ENCODE measurements around the gene LINGO1.

The LINGO1 gene, protein sequence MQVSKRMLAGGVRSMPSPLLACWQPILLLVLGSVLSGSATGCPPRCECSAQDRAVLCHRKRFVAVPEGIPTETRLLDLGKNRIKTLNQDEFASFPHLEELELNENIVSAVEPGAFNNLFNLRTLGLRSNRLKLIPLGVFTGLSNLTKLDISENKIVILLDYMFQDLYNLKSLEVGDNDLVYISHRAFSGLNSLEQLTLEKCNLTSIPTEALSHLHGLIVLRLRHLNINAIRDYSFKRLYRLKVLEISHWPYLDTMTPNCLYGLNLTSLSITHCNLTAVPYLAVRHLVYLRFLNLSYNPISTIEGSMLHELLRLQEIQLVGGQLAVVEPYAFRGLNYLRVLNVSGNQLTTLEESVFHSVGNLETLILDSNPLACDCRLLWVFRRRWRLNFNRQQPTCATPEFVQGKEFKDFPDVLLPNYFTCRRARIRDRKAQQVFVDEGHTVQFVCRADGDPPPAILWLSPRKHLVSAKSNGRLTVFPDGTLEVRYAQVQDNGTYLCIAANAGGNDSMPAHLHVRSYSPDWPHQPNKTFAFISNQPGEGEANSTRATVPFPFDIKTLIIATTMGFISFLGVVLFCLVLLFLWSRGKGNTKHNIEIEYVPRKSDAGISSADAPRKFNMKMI

DNA sequence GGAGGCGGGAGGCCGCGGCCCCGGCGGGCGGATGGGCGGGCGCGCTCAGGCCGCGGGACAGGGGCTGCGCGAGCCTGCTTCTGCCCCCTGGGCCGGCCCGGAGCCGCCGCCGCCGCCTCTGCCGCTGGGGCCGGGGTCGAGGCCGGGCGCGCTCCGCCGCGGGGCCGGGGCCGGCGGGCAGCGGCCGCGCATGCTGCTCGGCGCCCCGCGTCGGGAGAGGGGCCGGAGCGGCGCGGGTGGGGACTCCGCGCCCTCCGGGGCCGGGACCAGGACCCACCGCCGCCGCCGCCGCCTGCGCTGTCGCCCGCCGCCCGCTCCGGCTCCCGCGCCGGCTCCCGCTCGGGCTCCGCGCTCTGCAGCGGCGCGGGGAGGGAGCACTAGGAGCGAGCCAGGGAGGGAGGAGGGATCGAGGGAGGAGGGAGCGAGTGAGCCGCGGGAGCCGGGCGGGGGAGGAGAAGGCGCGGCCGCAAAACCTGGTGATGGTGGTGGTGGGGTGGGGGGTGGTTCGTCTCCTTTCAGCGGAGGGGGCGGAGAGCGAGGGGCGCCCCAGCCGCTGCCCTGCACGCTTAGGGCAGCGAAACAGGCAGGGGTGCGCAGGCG is at the start of gene LINGO1:
Gene LINGO1 (minus strand): TSS at position 379 of the 600 bp plus-strand sequence. CDS start 597 bp downstream, outside the sequence.
- DNase-seq, result no peak

DNA sequence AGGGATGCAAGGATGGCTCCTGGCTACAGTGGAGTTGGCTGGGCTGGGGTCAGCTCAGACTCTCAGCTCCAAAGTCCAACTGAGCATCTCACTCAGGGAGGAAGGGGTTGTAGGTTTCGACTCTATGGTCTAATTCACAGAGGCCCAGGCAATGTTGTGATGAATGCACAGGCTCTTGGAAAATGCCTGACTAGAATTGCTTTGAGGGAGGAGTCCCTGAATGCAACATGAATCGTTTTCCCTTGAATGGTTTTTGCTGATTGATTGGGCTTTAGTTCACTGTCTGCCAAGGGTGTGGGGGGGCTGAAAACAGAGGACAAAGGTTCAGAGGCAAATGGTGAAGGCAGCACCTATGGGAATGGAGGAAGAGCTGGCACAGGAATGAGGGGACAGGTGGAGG is 48.6 kb upstream of the LINGO1 start:
- DNase-seq, result no peak

DNA sequence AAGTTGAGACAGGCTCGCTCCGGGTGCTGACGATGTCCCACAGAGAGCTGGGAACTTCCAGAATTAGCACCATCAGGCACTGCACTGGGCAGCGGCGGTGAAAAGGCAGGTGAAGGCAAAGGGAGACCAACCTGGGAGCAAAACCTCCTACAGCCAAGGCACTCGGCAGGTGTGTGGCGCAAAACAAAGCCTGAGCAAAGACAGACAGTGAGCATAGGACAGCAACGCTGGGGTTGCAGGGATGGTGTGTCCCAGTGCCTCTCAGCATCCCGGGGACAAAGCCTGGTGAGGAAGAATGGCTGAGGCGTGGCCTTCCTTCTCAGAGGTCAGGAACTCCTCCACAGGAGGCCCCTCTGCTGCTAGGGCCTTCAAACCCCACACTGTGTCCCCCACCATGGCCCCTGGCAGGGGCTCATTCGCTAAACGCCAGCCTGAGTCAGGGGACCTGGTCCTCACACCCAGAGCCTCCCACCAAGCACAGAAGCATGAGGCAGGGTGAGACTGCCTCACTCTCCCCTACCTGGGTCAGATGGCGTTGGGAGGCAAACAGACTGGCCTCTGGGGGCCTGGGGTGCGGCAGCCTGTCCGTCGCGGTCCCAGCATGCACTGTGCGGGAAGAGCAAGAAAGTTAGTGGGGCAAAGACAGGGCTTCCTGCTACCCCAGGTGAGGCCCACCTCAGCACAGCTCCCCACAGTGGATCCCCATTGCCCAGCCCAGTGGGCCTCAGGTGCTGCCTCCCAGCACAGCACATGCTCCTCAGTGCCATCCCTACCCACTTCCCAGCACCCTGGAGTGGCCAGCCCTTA is 44.1 kb upstream of the LINGO1 start:
- no peak for DNase-seq

DNA sequence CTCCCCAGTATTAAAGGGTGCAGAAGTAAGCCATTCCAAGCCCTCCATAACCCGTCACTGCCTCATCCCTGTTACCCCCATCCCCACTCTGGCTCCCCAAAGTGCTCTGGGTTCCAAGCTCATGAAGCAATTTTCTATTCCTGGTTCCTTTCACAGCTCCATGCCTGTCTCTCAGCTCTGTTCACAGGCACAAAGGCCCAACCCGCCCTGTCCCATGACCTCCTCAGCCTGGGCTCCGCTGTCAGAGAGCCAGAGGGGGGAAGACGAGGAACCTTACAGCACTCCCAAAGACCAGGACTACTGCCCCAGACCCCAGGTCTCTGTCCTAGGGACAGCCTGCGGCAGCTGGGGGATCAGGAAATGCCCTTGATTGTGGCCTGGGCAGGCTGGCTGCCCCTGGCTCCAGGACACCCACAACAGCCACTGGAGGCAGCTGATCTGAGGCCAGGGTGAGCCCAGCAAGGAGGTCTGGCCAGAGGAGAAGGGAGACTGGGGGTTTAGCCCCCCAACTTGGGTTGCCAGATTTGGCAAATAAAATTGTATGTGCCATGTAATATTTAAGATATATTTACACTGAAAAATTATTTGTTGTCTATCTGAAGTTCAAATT is 43.2 kb upstream of the LINGO1 start:
- DNase-seq, result no peak

DNA sequence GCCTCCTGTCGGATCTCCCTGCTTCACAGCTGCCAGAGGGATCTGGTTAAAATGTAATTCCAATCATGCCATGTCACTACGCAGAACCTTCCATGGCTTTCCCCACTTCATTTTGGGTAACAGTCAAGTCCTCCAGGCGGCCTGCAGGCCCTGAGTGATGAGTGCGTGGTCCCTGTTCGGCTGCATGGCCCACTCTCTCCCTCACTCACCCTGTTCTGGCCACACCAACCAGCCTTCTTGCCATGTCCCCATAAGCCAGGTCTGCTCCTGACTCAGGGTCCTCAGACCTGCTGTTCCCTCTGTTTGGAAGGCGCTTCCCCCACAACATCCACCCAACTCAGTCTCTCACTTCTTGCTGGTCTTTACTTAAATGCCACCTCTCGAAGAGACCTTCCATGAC is 41.6 kb upstream of the LINGO1 start:
- no peak for DNase-seq

DNA sequence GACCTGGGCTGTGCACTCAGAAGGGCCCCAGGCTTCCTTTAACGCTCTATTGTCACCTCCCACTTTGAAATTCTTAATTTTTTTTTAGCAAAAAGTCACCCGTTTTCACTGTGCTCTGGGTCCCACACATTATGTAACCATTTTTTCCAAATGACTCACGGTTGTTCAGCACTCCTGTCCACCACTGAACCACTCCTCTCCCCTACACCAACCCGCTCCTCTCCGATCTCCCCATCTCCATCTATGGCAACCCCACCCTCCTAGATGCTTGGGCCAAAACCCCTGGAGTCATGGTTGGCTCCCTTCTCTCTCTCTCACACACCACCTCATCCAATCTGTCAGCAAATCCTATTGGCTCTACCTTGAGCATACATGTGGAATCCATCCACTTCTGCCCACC is 41.2 kb upstream of the LINGO1 start:
- no peak for DNase-seq

DNA sequence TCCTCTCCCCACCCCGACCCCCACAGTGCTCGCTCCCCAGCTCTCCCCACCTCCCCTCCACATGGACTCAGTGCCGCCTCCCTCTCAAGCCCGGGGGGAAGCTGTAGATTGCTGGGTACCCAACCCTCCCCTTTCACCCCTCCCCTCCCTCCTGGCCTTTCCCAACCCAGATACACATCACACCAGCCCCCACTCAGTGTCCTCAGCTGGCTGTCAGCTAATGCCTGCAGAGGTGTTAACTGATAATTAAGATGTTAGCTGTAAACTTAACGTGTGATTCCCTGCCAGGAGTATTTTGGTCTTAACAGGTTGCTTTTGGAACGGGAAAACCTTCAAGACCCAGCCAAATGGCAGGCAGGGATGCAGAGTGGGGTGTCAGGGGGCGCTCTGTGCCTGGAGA is 39.4 kb upstream of the LINGO1 start:
- no peak for DNase-seq

DNA sequence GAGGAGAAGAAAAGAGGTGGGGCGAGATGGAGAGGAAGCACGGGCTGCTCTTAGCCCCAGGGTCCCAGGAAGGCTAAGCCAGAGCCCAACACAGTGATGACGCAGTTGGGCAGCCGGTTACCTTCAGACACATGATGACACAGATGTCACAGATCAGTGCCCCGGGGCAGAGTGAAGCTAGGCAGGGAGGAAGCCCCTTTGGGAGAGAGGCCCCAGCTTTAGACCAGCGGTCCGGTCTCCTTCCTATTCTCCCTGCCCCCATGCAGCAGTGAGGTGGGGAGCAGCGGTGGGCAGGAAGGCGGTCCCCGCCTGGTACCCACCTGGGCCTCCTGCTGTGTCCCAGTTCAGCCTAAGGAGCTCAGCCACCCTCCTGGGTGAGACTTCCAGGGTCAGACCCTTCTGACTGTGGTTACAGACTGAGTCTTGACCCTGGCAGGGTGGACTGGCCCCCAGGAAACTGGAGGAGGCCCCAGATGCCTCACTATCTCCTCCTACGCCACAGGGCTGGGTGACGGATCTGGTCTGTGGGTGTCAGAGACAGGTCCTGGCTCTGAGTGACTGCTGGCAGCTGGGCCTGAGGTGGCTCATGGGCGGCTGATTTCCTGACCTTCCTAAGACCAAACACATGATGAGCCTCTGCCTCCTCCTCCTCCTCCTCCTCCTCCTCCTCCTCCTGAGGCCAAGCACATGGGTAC is 38.8 kb upstream of the LINGO1 start:
- no peak for DNase-seq

DNA sequence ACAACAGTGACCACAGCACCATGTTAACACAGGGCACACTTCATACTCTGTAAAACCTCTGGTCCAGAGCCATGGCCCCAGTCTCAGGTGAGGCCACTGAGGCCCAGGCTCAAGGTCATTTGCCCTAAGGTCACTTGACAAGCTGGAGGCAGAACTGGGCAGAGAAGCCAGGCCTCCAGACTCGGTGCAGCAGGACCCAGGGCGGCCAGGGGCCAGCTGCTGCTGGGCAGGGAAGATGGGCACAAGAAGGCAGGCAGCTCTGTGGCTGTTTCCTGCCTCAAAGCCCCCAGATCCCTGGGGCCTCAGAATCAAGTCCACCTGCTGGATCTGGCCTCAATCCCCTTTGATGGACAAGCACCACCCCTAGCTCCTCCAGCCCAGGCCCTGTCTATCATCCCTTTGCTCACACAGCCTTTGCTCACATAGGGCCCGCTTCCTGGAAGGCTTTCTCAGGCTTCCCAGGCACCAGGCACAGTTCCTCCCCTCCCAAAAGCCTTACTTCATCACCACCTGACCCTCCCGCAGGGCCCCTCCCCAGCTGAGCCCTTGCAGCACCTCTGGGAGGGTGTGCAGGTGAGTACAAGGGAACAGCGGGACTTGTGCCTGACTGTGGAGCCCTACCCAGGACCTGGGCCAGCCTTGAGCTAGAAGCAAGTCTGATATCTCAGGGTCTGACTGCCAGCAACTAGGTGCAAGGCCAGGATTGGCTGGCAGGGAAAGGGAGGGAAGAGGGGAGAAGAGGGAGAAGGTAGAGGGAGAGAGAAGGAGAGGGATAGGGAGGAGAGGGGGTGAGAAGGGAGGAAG is 38.0 kb upstream of the LINGO1 start:
- DNase-seq, result no peak

DNA sequence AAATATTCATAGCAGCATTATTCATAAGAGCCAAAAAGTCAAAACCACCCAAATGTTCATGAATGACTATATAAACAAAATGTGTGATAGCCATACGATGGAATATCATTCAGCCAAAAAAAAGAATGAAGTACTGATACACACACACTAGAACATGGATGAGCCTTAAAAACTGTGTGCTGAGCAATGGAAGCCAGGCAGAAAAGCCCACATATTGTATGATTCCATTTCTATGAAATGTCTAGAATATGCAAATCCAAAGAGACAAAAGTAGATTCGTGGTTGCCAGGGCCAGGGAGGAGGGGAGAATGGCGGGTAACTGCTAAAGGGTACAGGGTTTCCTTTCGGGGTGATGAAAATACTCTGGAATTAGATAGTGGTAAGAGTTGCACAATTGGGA is 37.2 kb upstream of the LINGO1 start:
- no peak for DNase-seq

DNA sequence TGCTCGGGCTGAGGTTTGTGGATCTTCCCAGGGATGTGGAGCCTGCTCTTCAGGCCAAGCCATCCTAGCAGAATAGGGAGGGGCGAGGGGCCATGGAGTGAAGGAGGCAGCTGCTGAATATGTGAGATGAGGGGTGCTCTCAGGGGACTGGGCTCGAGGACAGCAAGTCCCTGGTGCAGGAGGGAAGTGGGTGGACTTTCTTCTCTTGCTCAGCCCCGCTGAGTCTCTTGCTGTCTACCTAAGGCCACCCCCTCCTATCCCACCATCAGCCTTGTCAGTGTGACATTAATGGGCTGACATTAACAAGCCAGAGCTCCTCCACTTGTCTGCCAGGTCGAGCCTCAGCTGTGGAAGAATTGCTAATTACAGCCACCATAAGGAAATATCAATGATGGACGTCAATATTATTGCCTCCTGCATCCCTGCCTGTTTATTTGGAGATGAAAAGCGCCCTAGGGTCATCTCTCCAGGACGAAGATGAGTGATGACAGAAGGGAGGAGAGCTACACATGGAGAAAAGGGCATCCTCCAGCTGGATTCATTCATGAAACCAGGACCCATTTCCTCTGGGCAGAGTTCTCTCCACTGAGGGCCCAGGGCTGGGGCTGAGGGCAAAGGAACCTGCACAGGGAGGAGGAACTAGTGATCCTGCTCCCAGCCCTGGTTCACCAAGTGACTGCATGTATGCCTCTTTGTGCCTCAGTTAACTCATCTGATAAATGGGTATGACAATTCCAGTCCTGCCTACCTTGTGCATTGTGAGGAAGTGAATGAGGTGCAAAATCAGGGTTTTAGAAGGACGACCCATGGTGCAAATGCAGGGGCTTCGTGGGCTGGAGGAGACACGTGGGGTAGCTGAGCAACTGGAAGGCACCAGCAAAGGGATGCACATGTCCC is 34.9 kb upstream of the LINGO1 start:
- no peak for DNase-seq

DNA sequence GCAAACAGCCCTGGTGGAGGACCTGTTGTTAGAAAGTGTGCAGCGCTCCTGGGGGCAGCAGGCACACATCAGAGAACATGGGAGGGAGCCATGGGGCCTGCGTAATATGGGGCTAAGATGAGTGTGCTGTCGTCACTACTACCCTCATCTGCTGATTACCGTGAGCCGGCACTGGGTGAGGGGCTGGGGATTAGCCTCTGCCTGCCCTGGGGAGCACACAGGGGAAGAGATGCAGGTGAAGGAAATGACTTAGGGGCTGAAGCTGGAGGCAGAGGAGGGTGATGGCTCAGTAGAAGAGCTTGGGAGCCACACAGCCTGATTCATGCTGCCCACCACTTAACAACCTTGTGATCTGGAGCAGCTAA is 33.6 kb upstream of the LINGO1 start:
- DNase-seq, result no peak

DNA sequence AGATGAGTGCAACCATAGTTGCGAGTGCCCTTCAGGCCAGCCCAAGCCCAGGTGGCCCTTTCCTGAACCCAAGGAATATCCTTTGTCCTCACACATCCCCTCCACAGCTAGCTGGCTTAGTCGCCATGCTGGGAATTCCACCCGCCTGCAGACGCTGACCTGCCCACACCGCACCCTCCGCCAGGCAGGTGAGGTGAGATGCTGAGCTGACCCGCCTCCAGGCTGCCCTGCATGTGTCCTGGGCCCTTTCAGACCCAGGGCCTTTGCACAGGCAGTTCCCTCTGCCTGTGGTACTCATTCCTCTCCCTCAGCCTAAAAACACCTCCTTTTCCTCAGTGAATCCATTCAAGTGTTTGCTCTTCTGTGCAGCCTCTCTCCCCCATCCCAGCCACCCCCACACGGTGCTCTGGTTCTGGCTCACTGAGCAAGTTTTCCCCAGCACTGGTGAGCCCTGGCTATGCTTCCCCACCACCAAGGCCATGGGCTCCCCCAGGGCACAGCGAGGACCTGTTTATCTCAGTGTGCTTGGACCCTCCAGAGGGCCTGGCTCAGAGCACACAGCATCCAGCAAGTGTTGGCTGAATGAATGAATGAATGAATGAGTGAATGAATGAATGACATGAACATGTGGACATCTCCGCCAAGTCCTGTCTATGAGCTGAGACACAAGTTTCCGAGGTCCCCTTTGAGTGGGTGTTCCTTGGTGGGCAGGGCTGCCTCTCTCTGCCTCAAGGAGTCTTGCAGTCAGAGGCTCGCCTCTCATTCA is 33.0 kb upstream of the LINGO1 start:
- no peak for DNase-seq

DNA sequence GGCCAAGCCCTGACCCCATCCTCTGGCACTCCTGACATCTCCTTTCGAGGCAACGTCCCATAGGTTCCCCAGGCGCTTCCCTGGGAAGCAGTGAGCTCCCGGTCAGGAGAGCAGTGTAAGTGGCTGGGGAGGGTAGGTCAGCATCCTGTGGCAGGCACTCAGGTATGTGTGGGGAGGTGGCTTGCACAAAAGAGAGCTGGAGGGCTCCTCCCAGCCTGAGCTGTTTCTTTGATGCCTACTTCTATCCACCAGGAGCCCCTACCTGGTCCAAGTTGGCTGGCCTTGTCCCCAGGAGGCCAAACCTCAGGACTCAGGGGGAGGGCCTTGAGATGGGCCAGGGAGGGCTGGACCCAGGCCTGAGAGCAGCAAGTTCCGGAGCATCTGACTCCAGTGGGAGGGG is 31.7 kb upstream of the LINGO1 start:
- no peak for DNase-seq

DNA sequence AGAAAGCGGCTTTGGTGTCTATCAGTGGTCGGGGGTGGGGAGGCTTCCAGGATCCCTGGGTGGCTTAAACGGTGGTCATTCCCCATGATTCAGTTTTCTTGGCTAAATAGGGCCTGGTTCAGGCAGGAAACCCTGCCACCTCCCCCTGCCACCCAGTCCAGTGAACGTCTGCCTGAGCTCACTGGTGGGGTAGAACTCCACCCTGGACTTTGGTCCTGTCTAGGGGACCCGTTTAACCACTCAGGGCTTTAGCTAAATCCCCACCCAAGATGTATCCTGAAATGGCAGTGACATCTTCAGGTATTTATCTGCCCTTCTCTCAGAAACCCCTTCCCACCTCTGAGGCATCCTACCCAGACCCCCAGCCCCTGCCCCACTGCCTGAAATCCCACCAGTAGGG is 30.5 kb upstream of the LINGO1 start:
- DNase-seq, result no peak

DNA sequence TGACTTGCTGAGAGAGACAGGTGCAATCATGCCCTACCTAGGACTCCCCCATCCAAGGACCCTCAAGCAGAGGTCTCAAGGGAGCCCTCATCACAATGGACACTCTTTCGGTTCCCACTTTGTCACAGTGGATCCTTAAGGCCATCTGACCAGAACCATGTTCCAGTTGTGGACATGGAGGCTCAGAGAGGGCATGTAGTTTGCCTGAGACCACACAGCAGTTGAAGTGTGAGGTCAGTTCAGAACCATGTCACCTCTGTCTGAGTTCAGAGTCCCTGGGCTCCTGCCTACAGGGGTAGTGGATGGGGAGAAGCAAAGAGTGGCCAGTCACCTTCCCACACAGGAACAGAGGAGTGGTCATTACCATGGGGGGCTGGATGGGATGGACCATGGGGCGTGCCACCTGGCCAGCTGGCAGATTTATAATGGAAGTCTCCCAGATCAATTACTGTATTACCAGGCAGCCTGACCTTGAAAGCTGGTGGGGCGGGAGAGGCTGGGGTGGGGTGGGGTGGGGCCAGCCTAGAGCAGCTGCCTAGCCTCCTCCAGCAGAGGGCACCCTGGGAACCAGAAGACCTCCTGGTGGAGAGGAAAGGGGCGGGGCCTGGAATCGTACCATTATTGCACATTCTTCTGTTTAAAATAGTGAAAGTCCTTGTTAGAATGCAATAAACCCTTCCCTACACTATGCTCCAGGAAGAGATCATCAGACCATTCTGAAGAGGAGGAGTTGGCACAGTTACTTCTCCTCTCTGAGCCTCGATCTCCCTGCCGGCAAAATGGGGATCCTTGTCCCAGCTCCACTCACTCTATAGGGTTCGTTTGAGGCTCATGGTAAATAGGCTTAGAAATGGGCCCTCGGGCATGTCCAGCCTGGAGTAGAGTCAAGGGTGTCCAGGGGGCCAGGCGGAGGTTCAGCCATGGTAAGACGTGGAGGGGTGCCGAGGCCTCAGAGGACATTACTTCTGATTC is 26.9 kb upstream of the LINGO1 start:
- DNase-seq, result peak in 1 of 2 experiments; percentile 66

DNA sequence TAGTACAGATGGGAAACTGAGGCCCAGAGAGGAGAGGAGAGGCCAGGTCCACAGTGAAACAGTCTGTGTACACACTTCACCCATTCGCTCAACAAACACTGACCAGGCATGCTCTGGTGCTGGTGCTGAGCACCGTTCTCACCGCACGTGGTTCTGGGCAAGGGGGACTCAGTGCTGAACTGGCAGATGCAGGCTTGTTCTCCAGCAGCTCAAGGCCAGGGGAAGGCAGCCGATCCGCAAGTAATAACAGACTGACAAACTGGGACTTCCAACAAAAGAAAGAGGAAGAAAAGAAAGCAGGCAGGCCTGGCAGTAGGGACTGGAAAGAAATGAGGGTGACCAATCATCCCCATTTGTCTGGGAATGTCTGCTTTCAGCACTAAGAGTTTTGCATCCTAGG is 25.6 kb upstream of the LINGO1 start:
- DNase-seq, result no peak

DNA sequence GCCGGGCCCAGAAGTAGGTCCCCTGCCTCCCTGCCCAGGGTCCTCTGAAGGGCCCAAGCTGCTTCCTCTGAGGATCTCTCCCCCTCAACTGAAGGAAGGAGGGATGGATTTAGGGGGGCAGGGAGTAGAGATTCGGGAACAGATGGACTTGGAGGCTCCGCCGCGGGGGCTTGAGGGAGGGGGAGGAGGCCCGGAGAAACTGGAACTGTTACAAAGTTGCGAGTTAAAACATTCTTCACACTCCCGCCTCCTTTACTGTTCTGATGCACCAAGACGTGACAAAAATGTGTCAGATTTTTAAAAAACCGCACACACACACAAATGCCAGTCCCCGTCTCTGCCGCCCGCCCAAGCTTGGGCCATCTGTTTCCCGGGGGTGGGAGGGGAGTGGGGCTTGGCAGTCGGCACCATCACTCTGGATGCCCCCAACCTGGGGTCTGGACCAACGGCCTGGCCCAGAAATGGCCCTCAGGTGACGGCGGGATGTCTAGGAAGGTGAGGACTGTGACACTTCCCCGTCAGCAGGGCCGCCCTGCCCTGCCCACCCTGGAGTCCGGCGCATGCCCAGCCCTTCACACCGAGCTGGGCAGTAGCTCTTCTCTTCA is 25.0 kb upstream of the LINGO1 start:
- DNase-seq, result no peak

Data from SW 1271 (cell line).